SKM-1 treated with dmso at 0.1 percent for 144 hours (cell line): ENCODE measurements around the gene MAN1A1.

ENCODE experiments used
- DNase-seq: peaks from one replicate; lab custom pipeline; 2025; ENCODE audit not compliant: unreplicated experiment; lab: John Stamatoyannopoulos, UW

MAN1A1 gene

DNA sequence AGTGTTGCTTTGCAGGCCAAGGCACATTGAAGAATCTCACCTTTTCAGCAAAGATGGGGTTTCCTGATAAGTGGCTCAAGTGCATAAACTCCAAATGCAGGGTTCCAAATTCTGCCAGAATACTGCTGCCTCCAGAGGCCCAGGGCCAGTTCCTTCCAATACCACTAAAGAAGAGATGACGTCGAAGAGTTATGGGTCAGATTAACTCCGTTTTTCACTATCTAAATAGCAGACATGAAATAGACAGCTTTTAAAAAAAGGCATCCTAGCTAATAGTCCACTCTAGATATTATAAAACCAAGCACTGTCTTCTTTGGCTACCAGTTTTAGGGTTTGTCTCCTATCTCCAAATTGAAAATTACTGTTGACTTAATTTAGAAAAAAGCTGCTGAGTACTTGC lies 144.8 kb downstream of the MAN1A1 start:
- no peak for DNase-seq

DNA sequence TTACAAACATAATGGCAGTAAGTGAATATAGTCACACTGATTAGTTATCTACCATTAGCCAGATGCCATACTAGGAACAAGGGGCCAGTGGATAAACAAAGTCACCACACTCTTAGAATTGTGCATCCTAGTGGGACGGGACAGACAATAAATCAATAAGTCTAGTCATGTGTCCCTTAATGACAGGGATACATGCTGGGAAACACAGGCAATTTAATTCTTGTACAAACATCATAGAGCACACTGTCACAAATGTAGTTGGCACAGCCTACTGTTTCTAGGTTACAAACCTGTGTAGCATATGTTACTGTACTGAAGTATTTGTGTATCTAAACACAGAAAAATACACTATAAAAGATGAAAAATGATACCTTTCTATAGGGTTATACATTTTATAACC lies 148.1 kb downstream of the MAN1A1 start:
- DNase-seq, result no peak

DNA sequence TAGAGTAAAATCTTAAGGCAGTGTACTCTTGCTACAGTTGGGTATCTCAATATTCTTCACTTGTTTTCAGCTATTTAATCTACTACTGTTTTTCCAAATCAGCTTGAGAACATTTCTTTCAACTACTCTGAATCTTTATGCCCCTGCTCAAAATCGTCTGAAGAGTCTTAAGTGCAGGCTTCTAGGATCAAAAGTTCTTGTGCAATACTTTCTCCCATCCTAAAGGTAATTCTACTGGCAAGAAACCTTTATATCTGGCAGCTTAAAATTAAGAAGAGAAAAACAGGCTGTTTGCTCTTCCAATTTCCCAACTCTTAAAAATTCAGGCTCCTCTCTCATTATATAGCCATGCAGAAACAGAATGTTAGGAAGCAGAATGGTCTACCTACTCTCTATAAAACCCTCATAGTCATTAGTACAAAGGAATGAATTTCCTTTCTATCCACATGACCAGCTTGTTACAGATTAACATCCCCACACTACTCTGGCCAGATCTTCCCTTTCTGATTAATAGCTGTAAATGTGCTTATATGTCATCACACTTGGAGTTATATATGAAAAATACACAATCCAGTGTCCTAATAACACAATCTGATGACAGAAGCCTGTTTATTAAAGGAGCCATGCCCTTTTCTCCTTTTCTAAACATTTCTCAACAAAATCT lies 148.9 kb downstream of the MAN1A1 start:
- DNase-seq, result no peak

DNA sequence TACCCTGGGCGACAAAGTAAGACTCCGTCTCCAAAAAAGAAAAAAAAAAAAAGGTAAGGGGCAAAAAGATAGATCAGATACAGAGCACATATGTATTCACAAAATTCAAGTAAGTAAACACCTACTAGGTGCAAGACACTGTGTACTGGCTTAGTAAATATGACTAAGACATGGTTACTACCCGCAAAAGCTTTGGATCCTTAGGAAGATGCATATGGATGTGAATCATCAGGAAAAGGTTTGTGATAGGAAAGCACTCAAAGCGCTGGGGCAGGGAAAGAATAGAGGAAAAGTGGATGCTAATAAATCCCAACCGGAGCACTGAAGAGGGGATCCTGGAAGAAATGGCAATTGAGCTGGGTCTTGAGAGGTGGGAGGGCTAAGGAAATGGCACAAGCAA lies 152.3 kb downstream of the MAN1A1 start:
- no peak for DNase-seq

DNA sequence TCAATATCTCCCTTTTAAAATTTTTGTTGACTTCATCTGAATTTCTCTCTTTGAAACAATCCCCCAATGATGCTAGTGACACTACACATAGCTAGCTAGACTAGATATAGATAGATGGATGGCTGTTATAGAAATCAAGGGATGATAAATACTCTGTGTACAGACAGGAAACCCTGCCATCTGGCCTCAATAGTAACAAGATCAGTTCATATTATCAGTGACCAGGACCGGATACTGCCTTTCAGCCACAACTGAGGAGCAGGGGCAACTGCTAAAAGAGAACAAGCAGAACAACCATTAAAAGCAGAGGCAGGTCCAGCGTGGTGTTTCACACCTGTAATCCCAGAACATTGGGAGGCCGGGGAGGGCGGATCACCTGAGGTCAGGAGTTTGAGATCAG lies 152.8 kb downstream of the MAN1A1 start:
- no peak for DNase-seq

DNA sequence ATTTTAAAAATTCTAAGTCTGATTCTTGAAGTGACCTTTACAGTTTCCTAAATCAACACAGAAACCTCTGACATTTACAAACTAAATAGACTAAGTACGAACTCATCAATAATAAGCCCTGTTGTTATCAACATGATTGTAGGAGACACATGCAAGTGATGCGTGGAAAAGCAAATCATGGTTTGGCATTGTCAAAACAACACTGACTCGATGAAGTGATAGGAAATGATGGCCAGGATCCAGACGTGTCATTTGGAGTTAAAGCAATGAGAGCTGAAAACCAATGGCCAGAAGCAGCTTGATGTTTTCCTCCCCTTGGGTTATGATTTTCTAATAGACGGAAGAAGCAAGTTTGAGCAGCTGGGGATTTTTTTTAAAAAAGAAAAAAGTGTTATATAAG lies 153.7 kb downstream of the MAN1A1 start:
- DNase-seq, result no peak

DNA sequence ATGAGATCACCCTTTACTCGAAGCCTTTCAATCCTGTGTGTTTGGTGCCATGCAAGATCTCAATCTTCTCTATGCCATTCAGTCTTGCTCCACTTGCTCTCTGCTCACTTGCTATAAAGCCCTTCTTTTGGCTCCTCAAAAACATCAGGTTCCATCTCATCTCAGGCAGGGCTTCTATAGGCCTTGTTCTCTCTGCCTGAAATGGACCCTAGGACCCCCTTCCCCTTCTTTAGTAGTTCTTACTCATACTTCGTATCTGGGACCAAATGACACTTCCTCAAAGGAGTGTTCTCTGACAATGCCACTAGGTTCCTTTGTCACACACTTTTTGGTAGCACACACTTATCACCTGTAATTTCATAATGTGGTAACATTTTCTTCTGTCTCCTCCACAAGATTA lies 154.4 kb downstream of the MAN1A1 start:
- DNase-seq, result no peak

DNA sequence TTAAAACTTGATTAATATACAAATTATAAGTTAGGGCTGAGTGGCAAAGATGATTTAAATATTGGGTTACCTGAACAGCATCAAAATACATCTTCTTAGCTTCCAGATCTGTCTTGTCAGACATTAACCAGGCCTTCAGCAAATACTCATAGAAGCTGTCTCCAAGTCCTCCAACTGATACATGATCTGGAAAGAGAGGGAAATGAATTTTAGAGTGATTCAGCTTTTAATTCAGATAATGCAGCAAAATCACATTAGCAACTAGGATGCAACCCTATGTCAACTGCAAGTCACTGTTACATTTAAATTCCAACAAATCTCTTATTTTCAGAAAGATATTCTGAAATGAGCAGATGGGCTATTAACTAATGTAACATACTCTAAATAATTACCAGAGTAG lies 155.9 kb downstream of the MAN1A1 start:
- DNase-seq, result no peak

DNA sequence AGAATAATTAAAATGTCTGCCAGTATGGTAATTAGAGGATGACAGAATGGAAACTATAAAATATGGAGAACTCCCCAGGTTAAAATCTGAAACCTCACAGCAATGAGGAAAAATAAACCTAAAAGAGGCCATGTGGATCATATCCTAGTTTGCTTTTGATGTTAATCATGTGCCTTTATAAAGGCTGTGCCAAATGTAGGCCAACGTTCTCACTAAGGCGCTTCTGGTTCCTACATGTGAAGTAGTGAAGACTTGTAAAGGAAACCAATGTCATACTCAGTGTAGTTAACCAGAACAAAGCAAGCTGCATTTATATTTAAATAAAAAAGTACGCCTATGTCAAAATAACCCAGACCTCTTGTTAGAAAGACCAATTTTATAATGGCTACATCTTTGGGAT lies 157.4 kb downstream of the MAN1A1 start:
- no peak for DNase-seq

DNA sequence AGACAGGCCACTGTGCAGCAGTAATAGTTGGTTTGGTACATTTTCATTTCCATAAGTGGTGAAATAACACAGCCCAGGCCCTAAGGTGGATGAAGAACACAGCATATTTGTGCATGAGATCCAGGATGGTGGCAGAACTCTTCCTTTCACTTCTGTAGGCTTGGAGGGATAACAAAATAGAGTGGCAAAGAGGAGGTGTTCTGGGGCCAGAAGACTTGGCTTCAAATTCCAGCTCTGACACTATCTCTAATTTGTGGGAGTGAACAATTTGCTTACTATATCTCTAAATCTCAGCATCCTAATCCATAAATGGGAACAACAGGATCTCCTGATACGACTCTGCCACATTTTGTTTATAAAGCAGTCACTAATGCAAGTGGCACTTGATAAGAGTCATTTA lies 159.4 kb downstream of the MAN1A1 start:
- no peak for DNase-seq

DNA sequence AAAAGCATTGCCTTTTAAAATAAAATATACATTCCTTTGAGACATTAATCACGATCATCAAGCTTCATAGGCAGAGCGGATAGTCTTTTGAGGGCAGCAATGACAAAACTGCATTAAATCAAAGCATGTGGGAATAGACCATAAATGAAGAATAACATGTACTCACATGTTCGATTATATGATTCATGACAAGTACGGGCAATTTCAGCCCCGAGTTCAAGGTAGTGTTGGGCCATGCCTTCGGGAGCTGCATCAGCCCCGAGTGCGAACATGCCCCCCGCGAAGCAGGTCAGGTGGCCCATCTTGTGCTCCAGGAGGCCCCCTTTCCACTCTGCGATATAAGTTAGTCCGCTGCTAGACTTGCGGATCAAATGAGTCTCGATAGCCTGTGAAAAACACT lies 160.1 kb downstream of the MAN1A1 start:
- DNase-seq, result no peak

DNA sequence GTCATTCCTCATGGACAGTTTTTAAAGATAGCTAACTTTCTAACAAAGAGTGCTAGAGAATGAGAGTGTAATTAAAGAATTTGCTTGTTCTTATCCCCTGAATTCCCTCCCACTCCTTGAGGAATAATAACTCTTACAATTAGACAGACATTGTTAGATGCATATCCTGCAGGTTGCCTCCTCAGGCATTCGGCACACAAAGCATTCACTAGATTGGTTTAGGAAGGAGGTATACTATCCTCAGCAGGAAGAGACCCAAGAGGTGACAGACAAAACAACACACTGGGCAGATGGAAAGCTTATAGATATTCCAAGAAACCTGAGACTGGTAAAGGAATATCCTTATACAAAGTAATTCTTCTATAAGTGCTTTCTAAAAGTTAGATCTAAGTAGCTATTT lies 162.0 kb downstream of the MAN1A1 start:
- no peak for DNase-seq

DNA sequence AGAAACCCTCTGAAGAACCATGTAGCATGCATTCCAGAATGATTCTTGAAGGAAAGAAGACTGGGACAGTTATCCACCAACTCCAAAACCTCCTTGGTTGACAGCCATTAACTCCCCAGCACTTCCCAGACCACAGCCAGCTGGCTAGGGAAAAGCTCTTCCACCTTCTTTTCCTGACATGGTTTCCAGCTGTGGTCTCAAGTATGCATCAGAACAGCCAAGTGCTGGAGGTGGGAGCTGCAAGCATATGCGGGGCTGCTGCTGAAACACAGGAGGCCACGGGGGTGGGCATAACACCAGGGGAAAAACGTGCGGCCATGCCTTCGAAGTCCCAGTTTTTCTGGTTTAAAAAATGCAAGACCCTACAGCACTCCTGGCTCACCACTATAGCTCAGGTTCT lies 163.1 kb downstream of the MAN1A1 start:
- DNase-seq, result no peak

DNA sequence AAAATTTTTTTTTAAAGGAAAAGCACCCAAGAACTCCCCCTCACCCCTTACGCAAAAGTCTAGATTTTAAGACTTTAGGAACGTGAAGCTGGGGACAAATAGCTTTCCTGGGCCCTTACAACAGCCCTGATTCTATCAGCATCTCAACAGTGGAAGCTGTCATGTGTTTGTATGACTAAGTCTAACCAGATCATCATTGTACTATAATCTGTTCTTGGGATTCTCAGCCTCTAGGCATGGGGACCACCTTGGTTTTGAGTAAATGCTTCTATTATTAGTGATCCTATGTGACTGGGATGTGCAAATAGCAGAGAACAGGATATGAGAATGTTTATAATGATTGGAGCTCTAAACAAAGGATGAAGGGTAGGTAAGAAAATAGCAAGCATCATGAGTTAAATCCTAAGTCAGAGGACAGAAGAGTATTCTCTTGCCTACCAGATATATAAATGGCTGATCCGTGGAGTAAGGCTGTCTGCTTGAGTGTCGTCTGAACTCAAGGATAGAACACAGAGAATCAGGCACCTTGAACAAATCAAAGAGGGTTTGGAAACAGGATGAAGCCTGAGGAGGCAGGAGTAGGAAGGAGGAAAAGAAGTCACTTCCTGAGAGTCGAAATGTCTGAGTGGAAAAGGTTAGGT lies 165.4 kb downstream of the MAN1A1 start:
- no peak for DNase-seq

DNA sequence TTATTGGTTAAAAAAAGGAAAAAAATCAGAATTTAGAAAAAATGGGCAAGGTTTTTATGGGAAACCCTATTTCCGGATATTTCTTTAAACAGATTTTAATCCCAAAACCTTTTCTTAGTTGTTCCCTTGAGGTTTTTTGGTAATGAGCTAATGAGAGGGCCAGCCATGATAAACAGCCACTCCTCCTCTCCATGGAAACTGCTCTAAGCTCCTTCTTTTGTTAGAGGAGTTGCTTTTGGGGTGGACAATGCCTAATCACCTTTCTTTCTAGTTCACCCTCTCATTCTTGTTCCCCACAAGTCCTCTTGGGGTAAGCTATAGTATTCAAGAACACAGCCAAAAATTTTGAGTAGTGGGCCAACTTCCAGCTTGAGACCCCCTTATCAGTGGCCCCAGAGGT lies 166.1 kb downstream of the MAN1A1 start:
- no peak for DNase-seq

DNA sequence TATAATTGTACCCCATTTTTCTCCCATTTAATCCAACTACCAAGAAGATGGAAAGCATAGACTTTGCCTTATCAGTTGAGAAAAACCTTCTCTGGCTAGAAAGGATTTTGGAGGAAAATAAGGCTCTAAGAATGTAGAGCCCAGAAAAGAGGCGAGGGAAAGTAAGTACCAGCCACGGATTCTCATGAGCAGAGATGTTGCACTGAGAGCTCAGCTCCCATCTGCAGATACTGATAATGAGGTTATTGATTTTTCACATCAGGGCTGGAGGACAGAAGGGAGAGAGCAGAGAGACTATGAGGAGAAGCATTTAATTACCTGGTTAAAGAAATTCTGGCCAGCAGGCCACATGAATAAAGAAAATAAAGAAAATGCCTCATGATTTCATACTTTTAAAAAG lies 166.7 kb downstream of the MAN1A1 start:
- peak; percentile 100 for DNase-seq

DNA sequence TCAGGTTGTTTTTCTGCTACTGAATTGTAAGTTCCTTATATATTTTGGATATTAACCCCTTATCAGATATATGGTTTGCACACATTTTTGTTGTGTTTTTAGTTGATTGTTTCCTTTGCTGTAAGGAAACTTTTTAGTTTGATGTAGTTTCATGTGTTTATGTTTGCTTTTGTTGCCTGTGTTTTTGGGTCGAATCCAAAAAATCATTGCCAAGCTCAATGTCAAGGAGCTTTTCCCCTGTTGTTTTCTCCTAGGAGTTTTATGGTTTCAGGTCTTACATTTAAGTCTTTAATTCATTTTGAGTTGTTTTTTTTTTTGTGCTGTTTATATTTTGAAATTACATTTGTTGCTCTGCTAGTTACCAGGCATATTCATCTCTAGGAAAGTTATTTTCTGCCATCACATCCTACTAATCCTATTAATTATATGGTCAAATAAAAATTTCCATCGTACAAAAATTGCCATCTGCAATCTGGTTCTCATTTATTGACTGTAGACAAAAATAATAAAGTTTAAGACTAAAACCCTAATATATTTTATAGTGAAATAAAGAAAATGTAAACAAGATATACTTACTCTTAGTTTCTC lies 167.3 kb downstream of the MAN1A1 start:
- no peak for DNase-seq

DNA sequence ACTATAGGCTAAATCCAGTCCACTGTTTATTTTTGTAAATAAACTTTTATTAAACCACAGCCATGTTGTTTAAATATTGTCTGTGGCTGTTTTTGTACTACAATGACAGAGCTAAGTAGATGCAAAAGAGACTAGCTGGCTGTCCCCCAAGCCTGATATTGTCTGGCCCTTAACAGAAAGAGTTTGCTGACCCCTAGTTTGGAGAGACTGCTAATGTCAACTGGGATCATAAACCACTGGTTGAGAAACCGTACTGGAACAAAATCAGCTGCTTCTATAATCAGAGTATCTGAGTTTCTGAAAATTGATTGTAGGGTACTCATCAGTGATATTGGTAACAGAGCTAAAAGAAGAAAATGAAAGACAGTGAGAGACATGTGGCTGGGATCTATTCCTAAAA lies 168.5 kb downstream of the MAN1A1 start:
- no peak for DNase-seq

DNA sequence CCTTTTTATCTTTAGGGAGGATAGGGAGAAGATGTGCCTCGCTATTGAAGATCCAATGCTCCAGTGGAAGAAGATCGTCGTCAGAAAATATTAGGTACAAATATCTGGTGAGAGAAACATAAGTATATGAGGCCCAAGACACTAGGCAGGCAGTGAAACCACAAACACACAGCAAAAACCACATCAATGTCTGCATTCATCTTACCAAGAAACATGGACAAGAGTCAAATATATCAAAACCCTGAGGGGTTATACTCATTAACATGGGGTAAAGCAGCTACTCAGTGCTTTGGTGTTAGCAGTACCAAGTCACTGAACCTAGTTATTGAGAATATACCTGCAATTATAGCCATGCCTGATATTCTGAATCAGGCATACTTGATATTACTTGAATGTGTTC lies 169.7 kb downstream of the MAN1A1 start:
- no peak for DNase-seq

DNA sequence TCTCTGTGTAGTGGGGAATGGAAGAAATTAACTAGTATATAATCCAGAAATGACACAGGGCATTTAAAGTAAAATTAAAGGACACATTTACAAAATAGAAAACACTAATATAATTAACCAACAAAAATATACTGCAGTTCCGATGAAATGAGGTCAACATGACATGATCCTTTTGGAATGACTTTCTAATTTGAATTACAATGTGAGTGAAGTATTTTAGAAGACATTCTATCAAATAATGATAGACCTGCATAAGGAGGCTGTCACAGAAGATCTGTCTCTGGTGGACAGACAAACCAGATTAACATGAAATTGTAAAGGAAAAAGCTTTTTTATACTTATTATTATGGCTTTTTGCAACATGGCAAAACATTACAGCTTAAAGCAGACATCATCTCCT lies 170.5 kb downstream of the MAN1A1 start:
- no peak for DNase-seq

DNA sequence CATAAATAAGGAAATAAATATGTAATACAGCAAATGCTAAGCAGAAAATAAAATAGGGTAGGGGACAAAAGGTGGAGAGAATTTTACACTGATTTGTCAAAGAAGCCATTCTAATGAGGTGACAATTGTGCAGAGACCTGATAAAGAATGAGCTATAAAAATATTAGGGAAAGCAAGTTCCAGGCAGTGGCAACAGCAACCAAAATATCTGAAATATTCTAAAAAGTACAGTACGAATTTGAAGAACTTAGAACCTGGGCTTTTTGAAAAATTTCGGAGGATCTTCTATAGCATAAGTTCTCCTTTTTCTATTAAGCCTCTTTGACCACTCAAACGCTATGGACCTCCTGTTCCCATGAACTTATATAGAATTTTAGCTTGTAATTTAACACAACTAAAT lies 173.1 kb downstream of the MAN1A1 start:
- no peak for DNase-seq

DNA sequence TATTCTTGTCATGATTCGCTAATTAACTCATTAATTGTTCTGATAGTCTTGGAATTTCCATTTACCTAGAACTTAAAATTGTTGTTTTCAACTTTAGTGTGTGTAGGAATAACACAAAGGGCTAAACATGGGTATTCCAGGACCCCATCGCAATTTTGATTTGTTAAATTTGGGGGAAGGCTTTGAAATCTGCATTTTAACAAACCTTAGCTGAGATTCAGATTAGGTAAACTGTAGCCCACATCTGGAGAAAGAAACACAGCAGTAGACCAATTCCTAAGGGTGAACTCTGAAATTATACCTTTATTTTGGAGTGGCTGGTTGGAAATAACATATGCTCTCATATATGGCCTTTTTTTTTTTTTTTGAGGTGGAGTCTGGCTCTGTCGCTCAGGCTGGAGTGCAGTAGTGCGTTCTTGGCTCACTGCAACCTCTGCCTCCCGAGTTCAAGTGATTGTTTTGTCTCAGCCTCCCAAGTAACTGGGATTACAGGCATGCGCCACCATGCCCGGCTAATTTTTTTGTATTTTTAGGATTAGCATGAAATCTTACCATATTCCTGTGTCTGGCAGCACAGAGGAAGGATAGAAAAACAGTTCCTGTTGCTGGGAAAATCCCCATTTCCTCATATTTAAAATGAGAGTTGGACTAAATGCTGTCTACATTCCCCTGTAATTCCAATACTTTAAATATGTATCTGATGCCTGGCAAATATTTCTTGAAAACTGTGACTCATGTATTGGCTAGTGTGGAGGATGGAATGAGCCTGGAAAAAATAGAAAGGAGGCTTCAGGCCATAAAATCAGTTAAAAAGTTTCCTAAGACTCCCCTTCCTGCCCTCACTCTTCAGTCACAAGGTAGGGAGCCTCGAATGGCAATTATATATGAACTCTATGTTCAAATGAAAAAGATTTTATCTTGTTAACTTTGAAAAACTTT lies 174.4 kb downstream of the MAN1A1 start:
- no peak for DNase-seq
